Astrocyte (in vitro differentiated cells and primary cell): ENCODE data around the gene TXLNB.

Experiments used
- EZH2 ChIP-seq: IDR thresholded peaks from 2 replicates; pipeline ENCODE4 v1.6.1; 2012; ENCODE audit warnings: mild to moderate bottlenecking, low read length, inconsistent platforms; ENCODE audit not compliant: insufficient read depth
- TF ChIP-seq, protein P1 (sequence below): IDR thresholded peaks from 2 replicates; pipeline ENCODE4 v1.5.1; 2011; ENCODE audit warnings: low read depth, mild to moderate bottlenecking, inconsistent platforms, low read length, moderate library complexity; ENCODE audit not compliant: insufficient read depth

DNA sequence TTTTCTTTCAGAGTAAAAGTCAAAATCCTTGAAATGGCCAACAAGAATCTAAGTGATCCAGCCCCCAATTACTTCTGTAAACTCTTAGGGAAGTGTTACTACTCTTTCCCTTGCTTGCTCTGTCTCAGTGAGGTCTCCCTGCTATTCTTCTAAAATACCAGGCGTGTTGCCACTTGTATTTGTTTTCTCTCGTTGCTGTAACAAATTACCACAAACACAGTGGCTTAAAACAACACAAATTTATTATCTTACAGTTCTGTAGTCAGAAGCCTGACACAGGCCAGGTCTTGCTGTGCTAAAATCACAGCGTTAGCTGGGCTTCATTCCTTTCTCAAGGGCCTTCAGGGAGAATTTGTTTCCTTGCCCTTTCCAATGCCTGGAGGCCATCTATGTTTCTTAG lies 97.1 kb downstream of the TXLNB start:
- TF ChIP-seq, protein P1, sequence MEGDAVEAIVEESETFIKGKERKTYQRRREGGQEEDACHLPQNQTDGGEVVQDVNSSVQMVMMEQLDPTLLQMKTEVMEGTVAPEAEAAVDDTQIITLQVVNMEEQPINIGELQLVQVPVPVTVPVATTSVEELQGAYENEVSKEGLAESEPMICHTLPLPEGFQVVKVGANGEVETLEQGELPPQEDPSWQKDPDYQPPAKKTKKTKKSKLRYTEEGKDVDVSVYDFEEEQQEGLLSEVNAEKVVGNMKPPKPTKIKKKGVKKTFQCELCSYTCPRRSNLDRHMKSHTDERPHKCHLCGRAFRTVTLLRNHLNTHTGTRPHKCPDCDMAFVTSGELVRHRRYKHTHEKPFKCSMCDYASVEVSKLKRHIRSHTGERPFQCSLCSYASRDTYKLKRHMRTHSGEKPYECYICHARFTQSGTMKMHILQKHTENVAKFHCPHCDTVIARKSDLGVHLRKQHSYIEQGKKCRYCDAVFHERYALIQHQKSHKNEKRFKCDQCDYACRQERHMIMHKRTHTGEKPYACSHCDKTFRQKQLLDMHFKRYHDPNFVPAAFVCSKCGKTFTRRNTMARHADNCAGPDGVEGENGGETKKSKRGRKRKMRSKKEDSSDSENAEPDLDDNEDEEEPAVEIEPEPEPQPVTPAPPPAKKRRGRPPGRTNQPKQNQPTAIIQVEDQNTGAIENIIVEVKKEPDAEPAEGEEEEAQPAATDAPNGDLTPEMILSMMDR, result no peak
- TF ChIP-seq EZH2, result no peak
